ENCODE measurements around the gene MTA1. TPM values are rescaled to one million over a fixed set of nuclear protein-coding genes. Genes with fewer than 3 reads are reported as not detected.

Gene MTA1
- total RNA-seq, 1 donor from 2014 or later = 119 TPM

DNA sequence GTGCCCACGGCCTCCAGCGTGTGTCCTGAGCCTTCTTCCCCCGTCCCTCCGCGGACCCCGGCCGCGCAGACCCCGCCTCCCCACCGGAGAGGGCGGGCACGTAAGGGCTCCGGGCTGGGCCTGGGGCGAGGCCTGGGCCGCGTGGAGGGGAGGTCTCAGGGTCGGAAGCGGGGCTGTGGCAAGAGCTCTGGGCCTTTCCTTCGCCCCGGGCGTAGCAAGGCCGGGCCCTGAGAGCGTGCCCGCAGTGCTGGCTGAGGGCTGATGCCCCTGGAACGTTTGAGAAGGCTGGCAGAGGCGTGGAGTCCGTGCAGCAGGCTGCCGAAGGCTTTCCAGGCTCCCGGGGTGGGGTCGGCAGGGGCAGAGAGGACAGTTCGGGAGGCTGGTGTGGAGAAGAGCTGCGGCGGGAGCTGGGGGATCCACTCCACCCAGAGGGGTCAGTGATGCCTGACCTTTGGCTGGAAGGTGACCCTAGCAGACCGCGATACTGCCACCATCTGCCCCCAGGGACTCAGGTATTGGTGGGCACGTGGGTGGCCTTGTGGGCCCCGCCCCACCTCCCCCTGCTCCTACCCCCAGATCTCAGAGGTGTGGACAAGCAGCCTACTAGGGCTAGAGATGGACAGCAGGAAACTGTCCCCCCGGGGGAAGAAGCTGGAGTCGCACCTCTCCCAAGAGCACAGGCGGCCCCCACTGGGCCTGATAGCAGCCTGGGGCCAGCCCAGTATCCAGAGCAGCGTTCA, 20.7 kb upstream of the MTA1 start:
- Mint-ChIP-seq H3K4me1 (peaks cover 24% of the 10 kb centered on the region), H3K9me3 (no peaks in the 10 kb centered on the region), H3K36me3 (ENCODE audit: low read depth) (peaks cover 18% of the 10 kb centered on the region), H3K27ac (peak overlapping the region; percentile 91), H3K4me3 (peak overlapping the region; percentile 90), H3K27me3 (no peaks in the 10 kb centered on the region)
- CTCF ChIA-PET = interaction anchor here (1.0 to 1.5 kb wide), 3 partner anchors 8 to 91 kb away, joined by 3 read pairs; no protein-coding TSS in a partner anchor
- TF ChIP-seq, protein P1, sequence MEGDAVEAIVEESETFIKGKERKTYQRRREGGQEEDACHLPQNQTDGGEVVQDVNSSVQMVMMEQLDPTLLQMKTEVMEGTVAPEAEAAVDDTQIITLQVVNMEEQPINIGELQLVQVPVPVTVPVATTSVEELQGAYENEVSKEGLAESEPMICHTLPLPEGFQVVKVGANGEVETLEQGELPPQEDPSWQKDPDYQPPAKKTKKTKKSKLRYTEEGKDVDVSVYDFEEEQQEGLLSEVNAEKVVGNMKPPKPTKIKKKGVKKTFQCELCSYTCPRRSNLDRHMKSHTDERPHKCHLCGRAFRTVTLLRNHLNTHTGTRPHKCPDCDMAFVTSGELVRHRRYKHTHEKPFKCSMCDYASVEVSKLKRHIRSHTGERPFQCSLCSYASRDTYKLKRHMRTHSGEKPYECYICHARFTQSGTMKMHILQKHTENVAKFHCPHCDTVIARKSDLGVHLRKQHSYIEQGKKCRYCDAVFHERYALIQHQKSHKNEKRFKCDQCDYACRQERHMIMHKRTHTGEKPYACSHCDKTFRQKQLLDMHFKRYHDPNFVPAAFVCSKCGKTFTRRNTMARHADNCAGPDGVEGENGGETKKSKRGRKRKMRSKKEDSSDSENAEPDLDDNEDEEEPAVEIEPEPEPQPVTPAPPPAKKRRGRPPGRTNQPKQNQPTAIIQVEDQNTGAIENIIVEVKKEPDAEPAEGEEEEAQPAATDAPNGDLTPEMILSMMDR (IDR thresholded peaks at IDR 0.05) = no peak
- DNase-seq (no peak), ATAC-seq (ENCODE audit: low read depth) (peak; percentile 58)
- intact Hi-C loops (cut with micrococcal nuclease) = loop anchor here (1.0 to 2.0 kb wide), 5 partner anchors 16 to 98 kb away; partner anchors contain the start of genes BRF1 and MTA1
- POLR2A ChIA-PET = interaction anchor here (0.6 to 2.4 kb wide), 11 partner anchors 10 to 217 kb away, joined by 3 to 14 read pairs (median 4); partner anchors contain the start of genes BRF1, NUDT14 and TEDC1

DNA sequence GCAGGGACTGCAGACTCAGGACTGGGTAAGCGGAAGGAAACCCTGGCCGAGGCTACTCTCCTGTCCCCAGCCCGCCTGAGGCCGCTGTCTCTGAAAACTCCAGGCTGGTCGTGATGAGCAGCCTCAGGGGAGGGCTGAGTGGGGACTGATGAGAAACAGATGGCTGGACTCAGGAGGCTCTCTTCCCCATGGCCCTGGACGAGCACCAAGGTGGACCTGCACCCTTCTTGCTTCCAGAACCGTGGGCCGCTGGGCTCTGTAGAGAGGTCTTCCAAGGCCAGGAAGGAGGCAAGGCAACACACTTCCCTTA, 20.2 kb upstream of the MTA1 start:
- H3K4me1 Mint-ChIP-seq = peaks cover 29% of the 10 kb centered on the region
- H3K4me3 Mint-ChIP-seq = peak overlapping the region; percentile 90
- H3K27me3 Mint-ChIP-seq = no peaks in the 10 kb centered on the region
- intact Hi-C loops (cut with micrococcal nuclease) = loop anchor here (2.0 kb wide), 1 partner anchor 29 kb away; no protein-coding TSS in a partner anchor
- H3K9me3 Mint-ChIP-seq = no peaks in the 10 kb centered on the region
- H3K27ac Mint-ChIP-seq = peak overlapping the region; percentile 91
- ATAC-seq (ENCODE audit: low read depth) (no peak), DNase-seq (no peak)
- CTCF ChIA-PET = interaction anchor here (1.0 to 1.5 kb wide), 2 partner anchors 8 to 90 kb away, joined by 3 read pairs; no protein-coding TSS in a partner anchor
- H3K36me3 Mint-ChIP-seq (ENCODE audit: low read depth) = peaks cover 18% of the 10 kb centered on the region
- TF ChIP-seq, protein P1 (IDR thresholded peaks at IDR 0.05) = no peak
- POLR2A ChIA-PET = interaction anchor here (0.6 to 2.4 kb wide), 4 partner anchors 16 to 99 kb away, joined by 3 to 14 read pairs (median 7); partner anchors contain the start of genes BRF1 and TEDC1

DNA sequence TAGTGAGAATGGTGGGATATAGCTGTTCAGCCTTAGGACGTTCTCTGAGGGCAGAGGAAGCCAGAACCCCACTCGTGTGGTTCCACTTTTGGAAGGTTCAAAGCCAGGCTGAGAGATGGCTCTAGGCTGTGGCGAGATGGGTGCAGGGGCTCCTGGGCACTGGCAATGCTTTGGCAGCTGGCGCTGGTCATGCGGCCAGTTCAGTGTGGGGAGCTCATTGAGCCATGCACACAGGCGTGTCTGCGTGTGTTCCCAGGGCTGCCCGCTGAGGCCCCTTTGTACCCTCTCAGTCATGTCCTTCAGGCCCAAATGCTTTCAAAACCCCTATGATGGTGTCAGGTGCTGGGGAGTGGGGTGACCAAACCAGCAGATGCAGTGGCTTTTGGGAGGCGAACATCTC, 19.6 kb upstream of the MTA1 start:
- Mint-ChIP-seq H3K27ac (no peak overlapping the region), H3K4me1 (peaks cover 35% of the 10 kb centered on the region)
- POLR2A ChIA-PET = interaction anchor here (1.1 kb wide), 1 partner anchor 13 kb away, joined by 3 read pairs; no protein-coding TSS in a partner anchor

DNA sequence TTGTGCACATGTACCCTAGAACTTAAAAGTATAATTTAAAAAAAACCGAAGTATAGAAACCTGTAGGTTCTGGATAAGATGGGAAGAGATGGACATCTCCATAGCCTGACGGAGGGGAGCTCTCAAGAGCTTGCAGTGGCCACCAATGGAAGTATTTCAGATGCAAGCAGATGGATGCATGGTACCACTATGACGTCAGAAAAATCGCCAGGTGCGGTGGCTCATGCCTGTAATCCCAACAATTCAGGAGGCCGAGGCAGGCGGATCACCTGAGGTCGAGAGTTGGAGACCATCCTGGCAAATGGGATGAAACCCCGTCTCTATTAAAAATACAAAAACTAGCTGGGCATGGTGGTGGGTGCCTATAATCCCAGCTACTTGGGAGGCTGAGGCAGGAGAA, 17.9 kb upstream of the MTA1 start:
- TF ChIP-seq, protein P1 (IDR thresholded peaks at IDR 0.05) = no peak
- H3K9me3 Mint-ChIP-seq = no peaks in the 10 kb centered on the region
- H3K36me3 Mint-ChIP-seq (ENCODE audit: low read depth) = peaks cover 18% of the 10 kb centered on the region
- ChIA-PET CTCF (no interaction called here), POLR2A (interaction anchor here (0.7 kb wide), 1 partner anchor 100 kb away, joined by 3 read pairs; no protein-coding TSS in a partner anchor)
- intact Hi-C loops (cut with micrococcal nuclease) = no loop called here
- no peak overlapping the region for H3K27ac Mint-ChIP-seq
- H3K4me1 Mint-ChIP-seq = peaks cover 38% of the 10 kb centered on the region
- H3K4me3 Mint-ChIP-seq = no peak overlapping the region
- ATAC-seq (ENCODE audit: low read depth) = no peak
- DNase-seq = no peak
- H3K27me3 Mint-ChIP-seq = no peaks in the 10 kb centered on the region

More for the DNA sequence above, 19.6 kb upstream of the MTA1 start:
- CTCF ChIA-PET = no interaction called here
- Mint-ChIP-seq H3K4me3 (peak overlapping the region; percentile 90), H3K9me3 (no peaks in the 10 kb centered on the region), H3K27me3 (no peaks in the 10 kb centered on the region), H3K36me3 (ENCODE audit: low read depth) (peaks cover 18% of the 10 kb centered on the region)
- DNase-seq = no peak
- TF ChIP-seq, protein P1 (IDR thresholded peaks at IDR 0.05) = no peak
- intact Hi-C loops (cut with micrococcal nuclease) = no loop called here
- no peak for ATAC-seq (ENCODE audit: low read depth)

DNA sequence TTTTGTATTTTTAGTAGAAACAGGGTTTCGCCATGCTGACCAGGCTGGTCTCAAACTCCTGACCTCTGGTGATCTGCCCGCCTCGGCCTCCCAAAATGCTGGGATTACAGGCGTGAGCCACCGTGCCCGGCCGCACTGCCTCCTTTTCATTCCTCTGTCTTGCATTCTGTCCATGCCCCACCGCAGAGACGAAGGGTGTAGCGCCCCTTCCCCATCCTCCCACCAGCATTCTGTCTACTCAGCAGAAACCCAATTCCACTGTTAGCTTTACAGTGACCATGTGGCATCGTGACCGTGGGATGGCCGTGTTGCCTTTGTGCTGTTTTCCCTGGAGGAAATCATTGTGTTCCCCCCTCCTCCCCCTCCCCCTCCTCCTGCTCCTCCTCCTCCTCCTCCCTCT, 11.0 kb upstream of the MTA1 start:
- Mint-ChIP-seq H3K27me3 (peaks cover 10% of the 10 kb centered on the region), H3K4me1 (peaks cover 26% of the 10 kb centered on the region), H3K9me3 (no peaks in the 10 kb centered on the region), H3K4me3 (no peak overlapping the region), H3K36me3 (ENCODE audit: low read depth) (no peaks in the 10 kb centered on the region), H3K27ac (no peak overlapping the region)
- no peak for DNase-seq
- no peak for ATAC-seq (ENCODE audit: low read depth)
- TF ChIP-seq, protein P1 (IDR thresholded peaks at IDR 0.05) = no peak
- intact Hi-C loops (cut with micrococcal nuclease) = no loop called here
- ChIA-PET CTCF (no interaction called here), POLR2A (interaction anchor here (0.7 to 1.4 kb wide), 2 partner anchors 10 to 541 kb away, joined by 3 read pairs; no protein-coding TSS in a partner anchor)
